ENCODE measurements around the gene GRIN2D. TPM values are rescaled to one million over a fixed set of nuclear protein-coding genes. Genes with fewer than 3 reads are reported as not detected.
A peak's percentile ranks its signal among the peaks of the same experiment; 100 is the strongest.
"Not testable (repeated sequence)": the region's sequence is repeated elsewhere in the genome, so short reads cannot be mapped to it uniquely, and the experiment has no call there.

GRIN2D gene
- total RNA-seq, 1 donor from 2014 or later = under 0.01 TPM

DNA sequence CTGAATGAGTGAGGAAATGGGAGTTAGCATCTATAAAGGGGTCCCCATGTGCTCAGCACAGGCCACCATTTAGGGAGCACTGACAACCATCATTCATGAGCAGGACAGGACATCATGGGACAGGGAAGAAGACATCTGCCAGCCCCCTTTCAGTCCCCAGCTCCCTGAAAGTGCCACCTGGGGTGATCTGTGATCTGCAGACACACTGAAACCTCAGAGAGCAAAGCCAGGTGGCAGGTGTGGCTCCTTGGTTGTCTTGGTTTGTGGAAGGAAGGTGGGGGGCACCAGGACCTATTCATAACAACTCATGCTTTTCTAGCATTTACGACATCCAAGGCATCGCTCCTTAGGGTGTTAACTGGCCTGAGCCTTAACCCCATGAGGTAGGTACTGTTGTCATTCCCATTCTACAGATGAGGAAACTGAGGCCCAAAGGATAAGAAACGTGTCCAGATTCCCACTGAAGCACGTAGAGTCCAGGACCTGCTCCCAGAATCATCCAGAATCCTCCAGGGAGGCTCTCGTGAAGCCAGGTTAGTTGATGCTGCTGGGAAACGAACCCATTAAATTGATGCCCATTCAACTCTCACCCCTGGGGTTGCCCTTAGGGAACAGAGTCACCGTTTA, 7.9 kb upstream of the GRIN2D start:
- TF ChIP-seq, protein P1, sequence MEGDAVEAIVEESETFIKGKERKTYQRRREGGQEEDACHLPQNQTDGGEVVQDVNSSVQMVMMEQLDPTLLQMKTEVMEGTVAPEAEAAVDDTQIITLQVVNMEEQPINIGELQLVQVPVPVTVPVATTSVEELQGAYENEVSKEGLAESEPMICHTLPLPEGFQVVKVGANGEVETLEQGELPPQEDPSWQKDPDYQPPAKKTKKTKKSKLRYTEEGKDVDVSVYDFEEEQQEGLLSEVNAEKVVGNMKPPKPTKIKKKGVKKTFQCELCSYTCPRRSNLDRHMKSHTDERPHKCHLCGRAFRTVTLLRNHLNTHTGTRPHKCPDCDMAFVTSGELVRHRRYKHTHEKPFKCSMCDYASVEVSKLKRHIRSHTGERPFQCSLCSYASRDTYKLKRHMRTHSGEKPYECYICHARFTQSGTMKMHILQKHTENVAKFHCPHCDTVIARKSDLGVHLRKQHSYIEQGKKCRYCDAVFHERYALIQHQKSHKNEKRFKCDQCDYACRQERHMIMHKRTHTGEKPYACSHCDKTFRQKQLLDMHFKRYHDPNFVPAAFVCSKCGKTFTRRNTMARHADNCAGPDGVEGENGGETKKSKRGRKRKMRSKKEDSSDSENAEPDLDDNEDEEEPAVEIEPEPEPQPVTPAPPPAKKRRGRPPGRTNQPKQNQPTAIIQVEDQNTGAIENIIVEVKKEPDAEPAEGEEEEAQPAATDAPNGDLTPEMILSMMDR (IDR thresholded peaks at IDR 0.05; ENCODE audit: insufficient read depth, low read length, severe bottlenecking) = no peak

DNA sequence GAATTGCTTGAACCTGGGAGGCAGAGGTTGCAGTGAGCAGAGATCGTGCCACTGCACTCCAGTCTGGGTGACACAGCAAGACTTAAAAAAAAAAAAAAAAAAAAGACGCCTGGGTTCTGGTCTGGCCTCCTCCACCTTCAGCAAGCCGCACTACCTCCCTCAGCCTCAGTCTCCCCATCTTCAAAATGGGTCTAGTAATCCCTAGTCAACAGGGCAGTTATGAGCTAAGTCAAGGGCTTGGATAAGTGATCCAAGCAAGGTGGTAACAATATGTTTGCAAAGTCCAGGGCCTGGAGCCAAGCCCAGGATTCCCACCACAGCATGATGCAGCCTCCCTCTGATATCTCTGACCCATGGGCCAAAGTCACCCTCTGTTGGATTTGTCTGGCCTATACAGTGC, 6.5 kb upstream of the GRIN2D start:
- no peak for FAIRE-seq
- no peak for DNase-seq (ENCODE audit: low read depth)
- peaks cover 27% of the 10 kb centered on the region for H3K36me3 ChIP-seq (ENCODE audit: control insufficient read depth, insufficient read depth, low read length)
- H3K4me3 ChIP-seq (ENCODE audit: low read depth, low read length) = no peak overlapping the region
- H3K27me3 ChIP-seq (ENCODE audit: control insufficient read depth, insufficient read depth, low read length) = no peaks in the 10 kb centered on the region
- TF ChIP-seq, protein P1 (IDR thresholded peaks at IDR 0.05; ENCODE audit: insufficient read depth, low read length, severe bottlenecking) = no peak

More for the DNA sequence above, 7.9 kb upstream of the GRIN2D start:
- Histone ChIP-seq H3K4me3 (ENCODE audit: low read depth, low read length) (no peak overlapping the region), H3K27me3 (ENCODE audit: control insufficient read depth, insufficient read depth, low read length) (no peaks in the 10 kb centered on the region), H3K36me3 (ENCODE audit: control insufficient read depth, insufficient read depth, low read length) (peaks cover 30% of the 10 kb centered on the region)
- DNase-seq (ENCODE audit: low read depth) (no peak), FAIRE-seq (no peak)

DNA sequence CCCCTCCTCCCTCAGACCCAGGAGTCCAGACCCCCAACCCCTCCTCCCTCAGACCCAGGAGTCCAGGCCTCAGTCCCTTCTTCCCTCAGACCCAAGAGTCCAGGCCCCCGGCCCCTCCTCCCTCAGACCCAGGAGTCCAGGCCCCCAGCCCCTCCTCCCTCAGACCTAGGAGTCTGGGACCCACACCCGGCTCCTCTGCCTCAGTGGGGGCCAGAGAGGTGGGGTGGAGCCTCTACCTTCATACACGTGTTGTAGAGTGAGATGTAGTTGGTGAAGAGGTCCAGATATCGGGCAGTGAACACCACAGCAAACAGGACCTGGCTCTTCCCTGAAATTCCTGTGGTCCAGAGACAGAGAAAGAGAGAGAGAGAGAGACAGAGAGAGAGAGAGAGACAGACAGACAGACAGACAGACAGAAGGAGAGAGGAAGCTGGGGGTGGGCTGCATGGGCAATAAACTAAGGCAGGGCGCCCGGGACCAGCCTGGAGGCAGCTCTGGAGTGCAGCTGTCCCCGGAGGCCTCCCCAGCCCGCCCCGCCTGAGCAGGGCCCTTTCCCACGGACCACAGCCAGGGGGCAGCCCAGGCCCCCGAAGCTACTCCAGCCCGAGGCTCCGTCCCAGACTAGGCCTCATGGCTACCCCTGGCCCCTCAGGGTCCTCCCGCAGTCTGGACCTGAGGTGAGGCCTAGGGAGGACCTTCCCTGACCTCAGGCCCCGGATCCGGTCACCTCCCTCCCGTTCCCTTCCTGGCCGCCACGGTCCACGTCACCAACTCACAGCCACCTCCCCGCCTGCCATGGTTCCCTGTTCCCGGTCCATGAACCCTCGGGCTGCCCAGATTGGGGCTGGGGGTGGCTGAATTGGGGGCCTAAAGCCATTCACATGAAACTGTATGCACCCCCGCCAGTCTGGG, 3.0 kb upstream of the GRIN2D start:
- DNase-seq (ENCODE audit: low read depth) (no peak), FAIRE-seq (no peak)
- peak overlapping the region; percentile 98 for H3K4me3 ChIP-seq (ENCODE audit: low read depth, low read length)
- TF ChIP-seq, protein P1 (IDR thresholded peaks at IDR 0.05; ENCODE audit: insufficient read depth, low read length, severe bottlenecking) = peak; percentile 87
- H3K36me3 ChIP-seq (ENCODE audit: control insufficient read depth, insufficient read depth, low read length) = peaks cover 15% of the 10 kb centered on the region
- H3K27me3 ChIP-seq (ENCODE audit: control insufficient read depth, insufficient read depth, low read length) = peaks cover 12% of the 10 kb centered on the region

DNA sequence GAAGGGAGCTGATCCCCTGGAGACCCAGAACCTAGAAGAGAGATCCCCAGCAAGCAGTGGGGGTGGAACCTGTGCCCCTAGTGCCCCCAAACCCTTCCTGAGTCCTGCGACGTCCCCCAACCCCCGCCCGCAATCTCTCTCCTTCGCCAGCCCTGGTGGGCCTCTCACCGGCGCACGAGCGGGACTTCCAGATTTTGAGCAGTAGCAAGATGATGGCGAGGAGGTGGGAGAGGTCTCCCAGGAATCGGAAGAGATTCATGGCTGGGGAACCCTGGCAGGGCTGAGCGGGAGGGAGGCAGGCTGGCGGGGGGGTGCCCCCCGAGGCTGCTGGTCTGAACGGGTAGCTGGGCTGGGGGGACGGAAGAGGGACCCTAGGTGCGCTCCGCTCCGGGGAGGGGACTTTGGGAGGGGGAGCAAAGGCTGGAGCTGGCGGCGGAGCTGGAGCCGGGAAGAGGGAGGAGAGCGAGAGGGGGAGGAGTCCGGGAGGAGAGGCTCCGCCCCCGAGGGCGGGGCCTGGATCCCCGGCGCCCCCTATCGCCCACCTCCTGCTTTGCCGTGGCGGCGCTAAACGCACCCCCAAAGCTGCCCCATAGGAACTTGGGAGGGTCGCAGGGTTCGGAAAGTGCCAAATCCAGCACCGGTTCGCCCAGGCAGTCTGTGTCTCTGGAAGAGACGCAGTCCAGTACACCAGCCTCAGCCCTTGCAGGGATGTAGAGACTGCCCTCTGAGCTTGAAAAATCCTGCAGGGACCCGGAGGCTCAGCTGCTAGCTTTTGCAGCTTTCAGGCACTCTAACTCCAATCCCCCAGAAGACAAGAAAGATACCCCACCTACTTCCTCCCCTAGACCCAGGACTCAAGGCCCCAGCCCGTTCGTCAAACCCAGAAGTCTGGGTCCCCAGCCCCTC, 2.1 kb upstream of the GRIN2D start, which contains the start of gene KDELR1:
Gene KDELR1 (minus strand): TSS at position 452 of the 906 bp plus-strand sequence. CDS start 193 bp downstream, at position 259.
- FAIRE-seq (no peak), DNase-seq (ENCODE audit: low read depth) (peak; percentile 32)
- Histone ChIP-seq H3K4me3 (ENCODE audit: low read depth, low read length) (peak within 1 kb of the TSS; percentile 98), H3K36me3 (ENCODE audit: control insufficient read depth, insufficient read depth, low read length) (peaks cover 11% of the 10 kb centered on the region), H3K27me3 (ENCODE audit: control insufficient read depth, insufficient read depth, low read length) (peaks cover 18% of the 10 kb centered on the region)
- TF ChIP-seq, protein P1 (IDR thresholded peaks at IDR 0.05; ENCODE audit: insufficient read depth, low read length, severe bottlenecking) = peak; percentile 99

DNA sequence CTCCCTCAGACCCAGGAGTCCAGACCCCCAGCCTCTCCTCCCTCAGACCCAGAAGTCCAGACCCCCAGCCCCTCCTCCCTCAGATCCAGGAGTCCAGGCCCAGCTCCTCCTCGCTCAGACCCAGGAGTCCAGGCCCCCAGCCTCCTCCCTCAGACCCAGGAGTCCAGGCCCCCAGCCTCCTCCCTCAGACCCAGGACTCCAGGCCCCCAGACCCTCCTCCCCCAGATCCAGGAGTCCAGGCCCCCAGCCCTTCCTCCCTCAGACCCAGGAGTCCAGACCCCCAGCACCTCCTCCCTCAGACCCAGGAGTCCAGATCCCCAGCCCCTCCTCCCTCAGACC, 1.5 kb upstream of the GRIN2D start:
- peaks cover 11% of the 10 kb centered on the region for H3K36me3 ChIP-seq (ENCODE audit: control insufficient read depth, insufficient read depth, low read length)
- not testable (repeated sequence) for DNase-seq (ENCODE audit: low read depth); H3K4me3 ChIP-seq (ENCODE audit: low read depth, low read length); FAIRE-seq
- peaks cover 18% of the 10 kb centered on the region for H3K27me3 ChIP-seq (ENCODE audit: control insufficient read depth, insufficient read depth, low read length)

Measured in bronchial epithelial cell (primary cell).